GM23248 (cell line): ENCODE data around the gene ESRRB.

Experiments
- EZH2 ChIP-seq: fragments of 200-600 bp; sonication (generic); IDR thresholded peaks from 2 replicates; pipeline ENCODE4 v1.6.1; 2018; ENCODE audit warnings: antibody characterized with exemption, mild to moderate bottlenecking; ENCODE audit not compliant: insufficient read depth, poor library complexity, severe bottlenecking
- EZH2phosphoT487 ChIP-seq: fragments of 200-600 bp; sonication (generic); IDR thresholded peaks from 2 replicates; pipeline ENCODE4 v1.6.1; 2018; ENCODE audit warnings: antibody characterized with exemption, moderate library complexity, mild to moderate bottlenecking, low read depth; ENCODE audit not compliant: insufficient read depth

GRCh38 chr14:76396714-76397187 is 20.8 kb downstream of the ESRRB start:
- TF ChIP-seq EZH2, result no peak
- TF ChIP-seq EZH2phosphoT487, result no peak
